ENCODE data around the gene MCF2L2.

DNA sequence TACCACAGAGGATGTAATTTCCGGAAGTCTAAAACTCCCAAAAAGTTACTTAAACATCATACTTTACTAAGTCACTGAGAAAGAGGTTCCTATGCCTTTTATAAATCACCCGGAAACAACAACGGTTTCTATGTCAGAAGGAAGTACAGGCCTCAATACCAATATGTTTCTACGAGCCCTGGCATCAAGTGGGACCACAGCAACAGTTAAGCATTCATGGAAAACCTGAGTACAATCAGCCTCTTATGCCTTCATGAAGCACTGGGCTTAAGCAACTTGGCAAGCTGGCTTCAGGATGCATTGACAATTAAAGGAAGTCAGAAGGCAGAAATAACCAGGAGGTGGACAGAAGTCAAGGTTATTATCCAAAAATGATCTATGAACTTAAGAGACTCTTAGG, 194.5 kb downstream of the MCF2L2 start:
- TF ChIP-seq, protein P1, sequence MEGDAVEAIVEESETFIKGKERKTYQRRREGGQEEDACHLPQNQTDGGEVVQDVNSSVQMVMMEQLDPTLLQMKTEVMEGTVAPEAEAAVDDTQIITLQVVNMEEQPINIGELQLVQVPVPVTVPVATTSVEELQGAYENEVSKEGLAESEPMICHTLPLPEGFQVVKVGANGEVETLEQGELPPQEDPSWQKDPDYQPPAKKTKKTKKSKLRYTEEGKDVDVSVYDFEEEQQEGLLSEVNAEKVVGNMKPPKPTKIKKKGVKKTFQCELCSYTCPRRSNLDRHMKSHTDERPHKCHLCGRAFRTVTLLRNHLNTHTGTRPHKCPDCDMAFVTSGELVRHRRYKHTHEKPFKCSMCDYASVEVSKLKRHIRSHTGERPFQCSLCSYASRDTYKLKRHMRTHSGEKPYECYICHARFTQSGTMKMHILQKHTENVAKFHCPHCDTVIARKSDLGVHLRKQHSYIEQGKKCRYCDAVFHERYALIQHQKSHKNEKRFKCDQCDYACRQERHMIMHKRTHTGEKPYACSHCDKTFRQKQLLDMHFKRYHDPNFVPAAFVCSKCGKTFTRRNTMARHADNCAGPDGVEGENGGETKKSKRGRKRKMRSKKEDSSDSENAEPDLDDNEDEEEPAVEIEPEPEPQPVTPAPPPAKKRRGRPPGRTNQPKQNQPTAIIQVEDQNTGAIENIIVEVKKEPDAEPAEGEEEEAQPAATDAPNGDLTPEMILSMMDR (IDR thresholded peaks at IDR 0.05 in 8 of 11, conservative IDR thresholded peaks at IDR 0.05 in 3 of 11) = no peak
- TF ChIP-seq POLR2A (IDR thresholded peaks at IDR 0.05) (no peak), POLR2AphosphoS5 (IDR thresholded peaks at IDR 0.05) (no peak)

All from spleen (tissue), 7 donors.